DMS153 treated with DMSO at 0.1 percent for 48 hours (cell line): ENCODE measurements around the gene DOK4.

ENCODE experiments used
- DNase-seq: peaks from one replicate; lab custom pipeline; 2025; ENCODE audit not compliant: unreplicated experiment; lab: John Stamatoyannopoulos, UW

Gene DOK4

GRCh38 chr16:57478396-57479204 lies 7.7 kb downstream of the DOK4 start:
- DNase-seq: no peak

GRCh38 chr16:57477531-57478202 lies 8.6 kb downstream of the DOK4 start:
- DNase-seq: no peak

GRCh38 chr16:57476546-57477410 lies 9.5 kb downstream of the DOK4 start:
- no peak for DNase-seq

GRCh38 chr16:57475711-57476339 lies 10.5 kb downstream of the DOK4 start:
- peak; percentile 29 for DNase-seq

GRCh38 chr16:57474671-57475661 lies 11.3 kb downstream of the DOK4 start:
- DNase-seq: no peak

- no peak for DNase-seq
Measured at GRCh38 chr16:57473906-57474305, 12.4 kb downstream of the DOK4 start.

GRCh38 chr16:57473176-57473840 lies 13.0 kb downstream of the DOK4 start:
- no peak for DNase-seq

- DNase-seq: no peak
Measured at GRCh38 chr16:57472665-57473060, 13.6 kb downstream of the DOK4 start.

GRCh38 chr16:57471852-57472664 lies 14.2 kb downstream of the DOK4 start:
- DNase-seq: no peak

GRCh38 chr16:57471209-57471608 lies 15.1 kb downstream of the DOK4 start:
- no peak for DNase-seq

- DNase-seq: no peak
Measured at GRCh38 chr16:57470711-57471110, 15.6 kb downstream of the DOK4 start.

GRCh38 chr16:57469917-57470470 lies 16.3 kb downstream of the DOK4 start:
- DNase-seq: no peak

- DNase-seq: no peak
Measured at GRCh38 chr16:57469046-57469445, 17.2 kb downstream of the DOK4 start.

- no peak for DNase-seq
Measured at GRCh38 chr16:57468346-57468745, 17.9 kb downstream of the DOK4 start.

GRCh38 chr16:57464523-57464922 lies 21.8 kb downstream of the DOK4 start:
- DNase-seq: no peak

- DNase-seq: no peak
Measured at GRCh38 chr16:57462978-57463362, 23.3 kb downstream of the DOK4 start.

- DNase-seq: peak; percentile 75
Measured at GRCh38 chr16:57462209-57462977, 23.9 kb downstream of the DOK4 start, which contains the start of gene POLR2C. TSS of gene POLR2C (plus strand) at chr16:57462679. CDS start at chr16:57462725, 46 bp downstream.
